Effector memory CD8-positive, alpha-beta T cell (primary cell): ENCODE data around the gene CPM.

ENCODE experiments used
- ATAC-seq: fragments of 150-1000 bp; cut with Tn5 transposase; replicated peaks from 2 replicates; pipeline ENCODE4 v1.10.0; 2021; ENCODE audit warnings: mild to moderate bottlenecking, moderate library complexity
- DNase-seq, 3 experiments: peaks; one replicate each; pipeline ENCODE4 v3.0.0; 2021
- H3K27ac Mint-ChIP-seq, 2 donors: one replicate each; pipeline ENCODE4 v1.8.0; 2022; ENCODE audit warnings: mild to moderate bottlenecking in 2 of 2, mixed read lengths in 2 of 2, moderate library complexity in 2 of 2
- H3K27me3 Mint-ChIP-seq, 2 donors: one replicate each; pipeline ENCODE4 v1.8.0; 2022; ENCODE audit warnings: mixed read lengths in 2 of 2
- H3K36me3 Mint-ChIP-seq: one replicate; pipeline ENCODE4 v1.8.0; 2022; ENCODE audit warnings: mild to moderate bottlenecking, moderate library complexity, mixed read lengths; ENCODE audit not compliant: insufficient read depth
- H3K4me1 Mint-ChIP-seq, 2 donors: one replicate each; pipeline ENCODE4 v1.8.0; 2022; ENCODE audit warnings: low read depth in 2 of 2, mixed read lengths in 2 of 2
- H3K4me3 Mint-ChIP-seq, 2 donors: one replicate each; pipeline ENCODE4 v1.8.0; 2022; ENCODE audit warnings: mild to moderate bottlenecking in 2 of 2, mixed read lengths in 2 of 2, moderate library complexity in 2 of 2
- H3K9me3 Mint-ChIP-seq, 2 donors: one replicate each; pipeline ENCODE4 v1.8.0; 2022; ENCODE audit warnings: mixed read lengths in 2 of 2

CPM gene

GRCh38 chr12:68963856-68964745 lies 31.1 kb upstream of the CPM start:
- Mint-ChIP-seq H3K36me3 (no peaks in the 10 kb centered on the region), H3K4me3 (no peak overlapping the region), H3K27ac (no peak overlapping the region), H3K4me1 (no peaks in the 10 kb centered on the region), H3K9me3 (no peaks in the 10 kb centered on the region), H3K27me3 (no peaks in the 10 kb centered on the region)
- ATAC-seq (no peak), DNase-seq (no peak)

GRCh38 chr12:68962877-68963855 lies 30.2 kb upstream of the CPM start:
- DNase-seq (no peak), ATAC-seq (no peak)
- no peaks in the 10 kb centered on the region for H3K27me3 Mint-ChIP-seq
- no peak overlapping the region for H3K4me3 Mint-ChIP-seq
- H3K9me3 Mint-ChIP-seq = no peaks in the 10 kb centered on the region
- H3K4me1 Mint-ChIP-seq = peaks cover 4 to 6% of the 10 kb centered on the region in 2 donors
- H3K36me3 Mint-ChIP-seq = no peaks in the 10 kb centered on the region
- no peak overlapping the region for H3K27ac Mint-ChIP-seq

- H3K4me3 Mint-ChIP-seq = no peak overlapping the region
- DNase-seq (no peak), ATAC-seq (no peak)
- no peaks in the 10 kb centered on the region for H3K9me3 Mint-ChIP-seq
- no peak overlapping the region for H3K27ac Mint-ChIP-seq
- peaks cover 4 to 7% of the 10 kb centered on the region in 2 donors for H3K4me1 Mint-ChIP-seq
- H3K27me3 Mint-ChIP-seq = no peaks in the 10 kb centered on the region
- no peaks in the 10 kb centered on the region for H3K36me3 Mint-ChIP-seq
These were observed 27.0 kb upstream of the CPM start for GRCh38 chr12:68959891-68960464.

GRCh38 chr12:68959143-68959858 lies 26.3 kb upstream of the CPM start:
- DNase-seq = no peak
- no peak overlapping the region for H3K27ac Mint-ChIP-seq

GRCh38 chr12:68958322-68958721 lies 25.4 kb upstream of the CPM start:
- DNase-seq (no peak), ATAC-seq (no peak)
- Mint-ChIP-seq H3K27me3 (no peaks in the 10 kb centered on the region), H3K9me3 (no peaks in the 10 kb centered on the region), H3K4me1 (peaks cover 4 to 7% of the 10 kb centered on the region in 2 donors), H3K36me3 (no peaks in the 10 kb centered on the region), H3K4me3 (no peak overlapping the region), H3K27ac (no peak overlapping the region)

More at GRCh38 chr12:68959143-68959858, 26.3 kb upstream of the CPM start:
- Mint-ChIP-seq H3K9me3 (no peaks in the 10 kb centered on the region), H3K4me3 (no peak overlapping the region), H3K36me3 (no peaks in the 10 kb centered on the region), H3K27me3 (no peaks in the 10 kb centered on the region), H3K4me1 (peaks cover 4 to 7% of the 10 kb centered on the region in 2 donors)
- ATAC-seq = no peak

GRCh38 chr12:68957273-68957672 lies 24.3 kb upstream of the CPM start:
- no peaks in the 10 kb centered on the region for H3K27me3 Mint-ChIP-seq
- H3K4me1 Mint-ChIP-seq = peaks cover 4 to 7% of the 10 kb centered on the region in 2 donors
- H3K4me3 Mint-ChIP-seq = no peak overlapping the region
- H3K36me3 Mint-ChIP-seq = no peaks in the 10 kb centered on the region
- H3K9me3 Mint-ChIP-seq = no peaks in the 10 kb centered on the region
- ATAC-seq (no peak), DNase-seq (no peak)
- no peak overlapping the region for H3K27ac Mint-ChIP-seq

GRCh38 chr12:68956466-68956865 lies 23.5 kb upstream of the CPM start:
- no peak for DNase-seq
- no peak for ATAC-seq
- H3K9me3 Mint-ChIP-seq = no peaks in the 10 kb centered on the region
- peaks cover 4 to 7% of the 10 kb centered on the region in 2 donors for H3K4me1 Mint-ChIP-seq
- no peak overlapping the region for H3K27ac Mint-ChIP-seq
- H3K27me3 Mint-ChIP-seq = peaks cover 0 to 2% of the 10 kb centered on the region in 2 donors
- no peaks in the 10 kb centered on the region for H3K36me3 Mint-ChIP-seq
- H3K4me3 Mint-ChIP-seq = no peak overlapping the region

GRCh38 chr12:68954811-68955210 lies 21.8 kb upstream of the CPM start:
- no peak overlapping the region for H3K4me3 Mint-ChIP-seq
- no peaks in the 10 kb centered on the region for H3K9me3 Mint-ChIP-seq
- no peaks in the 10 kb centered on the region for H3K36me3 Mint-ChIP-seq
- ATAC-seq = no peak
- no peak for DNase-seq
- peaks cover 4 to 7% of the 10 kb centered on the region in 2 donors for H3K4me1 Mint-ChIP-seq
- peaks cover 0 to 10% of the 10 kb centered on the region in 2 donors for H3K27me3 Mint-ChIP-seq
- H3K27ac Mint-ChIP-seq = no peak overlapping the region

- Mint-ChIP-seq H3K9me3 (no peaks in the 10 kb centered on the region), H3K27ac (no peak overlapping the region), H3K4me1 (peaks cover 4% of the 10 kb centered on the region in 2 donors), H3K27me3 (peaks cover 0 to 10% of the 10 kb centered on the region in 2 donors), H3K36me3 (no peaks in the 10 kb centered on the region), H3K4me3 (no peak overlapping the region)
- ATAC-seq (no peak), DNase-seq (no peak)
These were observed 20.6 kb upstream of the CPM start for GRCh38 chr12:68953536-68953935.

GRCh38 chr12:68951652-68952051 lies 18.7 kb upstream of the CPM start:
- Mint-ChIP-seq H3K27ac (no peak overlapping the region), H3K4me3 (no peak overlapping the region), H3K36me3 (no peaks in the 10 kb centered on the region), H3K27me3 (peaks cover 0 to 10% of the 10 kb centered on the region in 2 donors), H3K4me1 (no peaks in the 10 kb centered on the region), H3K9me3 (no peaks in the 10 kb centered on the region)
- DNase-seq = no peak
- no peak for ATAC-seq

GRCh38 chr12:68950511-68950910 lies 17.5 kb upstream of the CPM start:
- no peak overlapping the region for H3K4me3 Mint-ChIP-seq
- H3K9me3 Mint-ChIP-seq = no peaks in the 10 kb centered on the region
- no peak overlapping the region for H3K27ac Mint-ChIP-seq
- peaks cover 0 to 10% of the 10 kb centered on the region in 2 donors for H3K27me3 Mint-ChIP-seq
- DNase-seq (no peak), ATAC-seq (no peak)
- H3K36me3 Mint-ChIP-seq = no peaks in the 10 kb centered on the region
- no peaks in the 10 kb centered on the region for H3K4me1 Mint-ChIP-seq

- H3K4me1 Mint-ChIP-seq = no peaks in the 10 kb centered on the region
- no peaks in the 10 kb centered on the region for H3K36me3 Mint-ChIP-seq
- DNase-seq = no peak
- ATAC-seq = no peak
- H3K27me3 Mint-ChIP-seq = peaks cover 13 to 17% of the 10 kb centered on the region in 2 donors
- H3K4me3 Mint-ChIP-seq = no peak overlapping the region
- H3K9me3 Mint-ChIP-seq = no peaks in the 10 kb centered on the region
- no peak overlapping the region for H3K27ac Mint-ChIP-seq
These were observed 12.3 kb upstream of the CPM start for GRCh38 chr12:68945255-68945654.
